Measurements from ENCODE around the gene MSH5.
A peak's percentile ranks its signal among the peaks of the same experiment; 100 is the strongest.

The MSH5 gene

GRCh38 chr6:31762356-31762755 is 22.6 kb downstream of the MSH5 start, which contains the start of gene SAPCD1:
Gene SAPCD1 (plus strand): TSS chr6:31762656. CDS start chr6:31763055, 399 bp downstream.
- no peak for DNase-seq

GRCh38 chr6:31762878-31763618 is 23.2 kb downstream of the MSH5 start:
- DNase-seq = no peak

- DNase-seq = no peak
These were observed 23.8 kb downstream of the MSH5 start for GRCh38 chr6:31763619-31763940.

- DNase-seq = no peak
These were observed 24.4 kb downstream of the MSH5 start for GRCh38 chr6:31764198-31764597.

- DNase-seq = no peak
These were observed 25.7 kb downstream of the MSH5 start for GRCh38 chr6:31765559-31765909.

GRCh38 chr6:31765910-31766794 is 26.3 kb downstream of the MSH5 start:
- no peak for DNase-seq

- DNase-seq = no peak
These were observed 27.4 kb downstream of the MSH5 start for GRCh38 chr6:31767096-31767645.

GRCh38 chr6:31768363-31769257 is 28.8 kb downstream of the MSH5 start:
- DNase-seq = no peak

- peak; percentile 72 for DNase-seq
These were observed 30.0 kb downstream of the MSH5 start for GRCh38 chr6:31769684-31770371.

GRCh38 chr6:31770860-31771259 is 31.1 kb downstream of the MSH5 start:
- DNase-seq = no peak

- DNase-seq = no peak
These were observed 32.2 kb downstream of the MSH5 start for GRCh38 chr6:31771992-31772358.

GRCh38 chr6:31775184-31775583 is 35.4 kb downstream of the MSH5 start:
- DNase-seq = no peak

- no peak for DNase-seq
These were observed 36.1 kb downstream of the MSH5 start for GRCh38 chr6:31775633-31776484.

GRCh38 chr6:31776485-31776988 is 36.7 kb downstream of the MSH5 start:
- no peak for DNase-seq

- peak; percentile 26 for DNase-seq
These were observed 37.3 kb downstream of the MSH5 start, which contains the start of gene VWA7 for GRCh38 chr6:31776989-31777666. Gene VWA7 (minus strand): TSS chr6:31777328. CDS start chr6:31776779, 549 bp downstream.

- DNase-seq = no peak
These were observed 37.9 kb downstream of the MSH5 start for GRCh38 chr6:31777667-31778050.

- DNase-seq = no peak
These were observed 38.4 kb downstream of the MSH5 start for GRCh38 chr6:31778193-31778592.

- no peak for DNase-seq
These were observed 39.4 kb downstream of the MSH5 start for GRCh38 chr6:31778999-31779885.

GRCh38 chr6:31779908-31780307 is 40.1 kb downstream of the MSH5 start:
- DNase-seq = no peak

Data from KG1 (cell line).